Endometrium (tissue), 2 donors: ENCODE data around the gene WDR31.
"Not testable (repeated sequence)": the region's sequence is repeated elsewhere in the genome, so short reads cannot be mapped to it uniquely, and the experiment has no call there.

ENCODE experiments used
- FAIRE-seq: peaks from 2 replicates; lab custom pipeline; 2012; peaks lifted over from hg19 to GRCh38; lab: Jason Lieb, UNC
- donor health status: control.
- donor health status: control.

WDR31 gene

DNA sequence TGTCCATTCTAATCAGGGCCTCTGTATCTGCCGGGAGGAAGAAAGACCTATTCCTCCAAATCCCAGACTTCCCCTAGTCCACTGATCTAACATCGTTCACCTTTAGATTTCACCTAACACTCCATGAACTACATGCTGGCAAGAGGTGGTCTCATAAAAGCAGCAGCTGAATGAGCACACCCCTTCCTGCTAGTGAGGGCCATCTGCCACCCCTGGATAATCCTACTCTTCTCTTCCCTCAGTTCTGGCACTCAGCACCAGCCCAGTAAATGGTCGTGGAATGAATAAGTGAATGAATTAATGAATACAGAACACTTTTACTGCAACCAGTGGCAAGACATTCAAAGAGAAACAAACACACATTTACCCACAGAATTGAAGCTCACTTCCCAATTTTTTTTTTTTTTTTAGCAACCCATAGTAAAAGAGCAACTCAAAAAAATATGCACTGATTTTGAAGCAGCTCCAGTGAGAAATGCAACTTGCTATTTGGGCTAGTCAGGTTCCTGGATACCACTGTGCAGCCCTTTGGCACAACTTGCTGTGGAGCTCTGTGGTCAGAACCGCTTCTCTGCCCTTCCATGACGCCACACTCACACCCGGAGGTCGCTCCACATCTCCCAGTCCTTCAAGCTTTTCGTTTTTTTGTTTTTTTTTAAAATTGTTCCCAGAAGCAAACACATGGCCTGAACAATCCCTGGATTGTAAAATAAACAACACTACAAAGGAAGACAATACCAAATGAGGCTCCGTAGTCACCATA is 43.1 kb downstream of the WDR31 start:
- no peak for FAIRE-seq

DNA sequence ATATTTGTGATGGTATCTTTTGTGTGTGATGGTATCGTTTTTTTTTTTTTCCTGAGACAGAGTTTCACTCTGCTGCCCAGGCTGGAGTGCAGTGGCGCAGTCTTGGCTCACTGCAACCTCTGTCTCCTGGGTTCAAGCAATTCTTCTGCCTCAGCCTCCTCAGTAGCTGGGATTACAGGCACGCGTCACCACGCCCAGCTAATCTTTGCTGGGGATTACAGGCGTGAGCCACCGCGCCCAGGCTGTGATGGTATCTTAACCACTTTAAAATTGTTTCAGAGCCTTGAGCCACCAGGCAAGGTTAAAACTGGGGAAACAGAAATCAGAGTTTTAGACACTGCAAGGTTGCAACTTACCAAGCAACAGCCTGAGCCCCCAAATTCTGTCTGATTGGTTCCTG is 43.8 kb downstream of the WDR31 start:
- not testable (repeated sequence) for FAIRE-seq

DNA sequence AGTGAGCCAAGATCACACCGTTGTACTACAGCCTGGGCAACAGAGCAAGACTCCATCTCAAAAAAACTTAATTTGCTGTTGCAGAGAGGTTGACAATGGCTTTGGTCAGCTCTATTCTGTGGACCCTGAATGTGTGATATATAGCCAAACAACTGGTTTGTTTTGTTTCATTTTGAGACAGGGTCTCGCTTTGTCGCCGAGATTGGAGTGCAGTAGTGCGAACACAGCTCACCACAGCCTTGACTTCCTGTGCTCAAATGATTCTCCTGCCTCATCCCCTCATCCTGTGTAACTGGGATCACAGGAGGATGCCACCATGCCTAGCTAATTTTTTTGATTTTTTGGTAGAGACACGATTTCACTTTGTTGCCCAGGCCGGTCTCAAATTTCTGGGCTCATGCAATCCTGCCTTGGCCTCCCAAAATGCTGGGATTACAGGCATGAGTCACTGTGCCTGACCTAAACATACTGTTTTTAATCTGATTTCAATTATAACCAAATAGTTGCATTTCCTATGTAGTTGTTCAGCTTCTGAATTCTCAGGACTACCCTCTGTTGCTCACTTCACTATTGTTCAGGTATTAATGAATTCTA is 46.7 kb downstream of the WDR31 start:
- no peak for FAIRE-seq

DNA sequence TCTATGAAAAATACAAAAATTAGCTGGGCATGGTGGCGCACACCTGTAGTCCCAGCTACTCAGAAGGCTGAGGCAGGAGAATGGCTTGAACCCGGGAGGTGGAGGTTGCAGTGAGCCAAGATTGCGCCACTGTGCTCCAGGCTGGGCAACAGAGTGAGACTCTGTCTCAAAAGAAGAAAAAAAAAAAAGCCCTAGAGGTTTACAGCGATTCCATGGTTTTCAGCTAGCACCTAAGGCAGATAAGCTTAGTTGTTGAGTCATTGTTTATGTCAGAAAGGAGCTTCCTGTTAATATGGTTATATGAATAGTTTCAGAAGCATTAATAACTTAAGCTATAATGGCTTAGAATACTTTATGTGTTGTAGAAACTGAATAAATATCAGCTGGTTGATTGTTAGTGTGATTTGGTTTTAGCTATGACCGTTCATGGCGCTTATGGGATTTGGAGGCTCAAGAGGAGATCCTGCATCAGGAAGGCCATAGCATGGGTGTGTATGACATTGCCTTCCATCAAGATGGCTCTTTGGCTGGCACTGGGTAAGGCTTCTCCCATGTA is 49.9 kb downstream of the WDR31 start:
- FAIRE-seq, result no peak

DNA sequence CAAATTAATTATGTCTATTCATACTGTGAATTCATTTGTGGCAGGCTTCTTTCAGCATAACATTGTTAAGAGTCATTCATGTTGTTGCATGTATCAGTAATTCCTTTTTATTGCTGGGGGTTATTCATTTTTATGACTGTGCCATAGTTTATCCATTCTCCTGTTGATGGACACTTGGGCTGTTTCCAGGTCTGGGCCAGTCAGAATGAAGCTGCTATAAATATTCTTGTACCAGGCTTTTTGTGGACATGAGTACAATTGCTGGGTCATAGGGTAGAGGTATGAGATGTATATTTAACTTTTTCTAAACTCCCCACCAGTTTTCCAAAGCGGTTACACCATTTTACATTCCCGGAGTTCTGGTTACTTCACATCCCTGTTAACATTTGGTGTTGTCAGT is 51.0 kb downstream of the WDR31 start:
- no peak for FAIRE-seq

DNA sequence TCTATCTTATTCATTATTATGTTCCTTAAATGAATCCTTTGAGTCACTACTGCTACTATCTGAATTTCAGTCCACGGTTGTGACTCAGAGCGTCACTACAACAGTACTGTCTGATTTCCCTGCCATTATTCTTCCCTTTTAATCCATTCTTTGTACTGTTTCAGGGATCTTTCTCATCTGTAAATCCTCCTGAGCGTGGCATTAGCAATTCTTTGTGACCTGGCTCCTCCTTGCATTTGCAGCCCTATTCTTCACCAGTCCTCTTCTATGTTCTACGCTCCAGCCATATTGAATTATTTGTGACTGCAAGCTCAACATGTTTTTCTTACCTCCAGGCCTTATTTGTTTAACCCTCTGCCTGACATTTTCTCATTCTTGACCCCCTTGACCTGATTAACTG is 58.7 kb downstream of the WDR31 start:
- FAIRE-seq, result no peak

DNA sequence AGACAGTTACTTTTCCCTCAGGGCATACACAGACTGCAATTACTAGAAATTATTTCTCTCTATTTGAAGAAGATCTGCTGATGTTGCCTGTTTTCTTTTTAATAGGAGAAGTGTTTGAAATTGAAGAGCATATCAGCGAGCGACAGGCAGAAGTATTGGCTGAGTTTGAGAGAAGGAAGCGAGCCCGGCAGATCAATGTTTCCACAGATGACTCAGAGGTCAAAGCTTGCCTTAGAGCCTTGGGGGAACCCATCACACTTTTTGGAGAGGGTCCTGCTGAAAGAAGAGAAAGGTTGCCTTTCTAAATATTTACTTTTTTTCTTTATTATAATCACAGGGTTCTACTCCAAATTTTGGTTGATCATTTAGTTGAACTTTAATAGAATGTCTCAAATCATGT is 61.2 kb downstream of the WDR31 start:
- no peak for FAIRE-seq

DNA sequence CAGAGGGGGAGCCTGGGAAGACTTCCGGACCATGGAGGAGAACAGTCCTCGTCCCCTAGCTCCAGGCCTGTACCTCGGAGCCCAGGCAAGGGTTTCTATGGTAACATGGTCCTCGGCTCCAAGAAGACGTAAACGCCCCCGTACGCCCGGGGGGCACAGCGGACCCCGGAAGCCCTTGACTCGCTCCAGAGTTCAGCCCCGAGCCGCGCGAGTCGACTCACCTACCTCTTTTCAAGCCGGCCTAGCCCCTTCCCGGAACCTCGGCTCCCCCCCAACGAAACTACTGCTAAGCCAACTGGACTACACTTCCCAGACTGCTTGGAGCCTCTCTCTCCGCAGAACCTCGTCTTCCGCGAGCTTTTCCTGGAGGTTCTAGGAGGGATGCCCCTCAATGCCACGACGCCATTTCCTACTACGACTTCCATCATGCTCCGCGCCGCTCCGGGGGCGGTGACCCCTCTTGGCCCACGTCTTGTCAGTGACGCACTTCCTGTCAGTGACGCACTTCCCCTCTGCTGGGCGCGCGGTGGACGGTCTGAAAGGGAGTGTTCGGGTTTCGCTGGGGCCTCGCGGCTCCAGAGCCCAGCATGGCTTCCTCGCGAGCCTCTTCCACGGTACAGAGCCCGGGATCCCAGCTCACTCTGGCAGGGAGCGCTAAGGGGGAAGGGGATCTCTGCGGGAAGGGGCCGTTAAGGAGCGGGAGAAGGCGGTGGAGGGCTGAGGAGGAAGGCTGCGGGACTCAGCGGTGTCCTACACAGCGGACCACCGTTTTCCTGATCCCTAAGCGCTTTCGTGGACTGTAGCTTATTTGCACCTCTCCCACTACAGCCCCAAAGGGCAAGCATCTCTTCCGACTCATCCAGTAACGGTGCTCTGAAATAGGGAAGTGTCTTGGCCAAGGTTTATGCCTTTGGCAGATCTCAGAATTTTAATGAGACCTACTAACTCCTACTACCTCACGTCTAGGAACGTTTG is 64.6 kb downstream of the WDR31 start, which contains the start of the genes CDC26 and PRPF4:
CDC26 (minus strand) TSS at position 416 of the 975 bp plus-strand sequence. CDS start 3,065 bp downstream, outside the sequence.
PRPF4 (plus strand) TSS at position 502 of the 975 bp plus-strand sequence; CDS start at position 588, 86 bp downstream.
- peak; percentile 94 for FAIRE-seq

DNA sequence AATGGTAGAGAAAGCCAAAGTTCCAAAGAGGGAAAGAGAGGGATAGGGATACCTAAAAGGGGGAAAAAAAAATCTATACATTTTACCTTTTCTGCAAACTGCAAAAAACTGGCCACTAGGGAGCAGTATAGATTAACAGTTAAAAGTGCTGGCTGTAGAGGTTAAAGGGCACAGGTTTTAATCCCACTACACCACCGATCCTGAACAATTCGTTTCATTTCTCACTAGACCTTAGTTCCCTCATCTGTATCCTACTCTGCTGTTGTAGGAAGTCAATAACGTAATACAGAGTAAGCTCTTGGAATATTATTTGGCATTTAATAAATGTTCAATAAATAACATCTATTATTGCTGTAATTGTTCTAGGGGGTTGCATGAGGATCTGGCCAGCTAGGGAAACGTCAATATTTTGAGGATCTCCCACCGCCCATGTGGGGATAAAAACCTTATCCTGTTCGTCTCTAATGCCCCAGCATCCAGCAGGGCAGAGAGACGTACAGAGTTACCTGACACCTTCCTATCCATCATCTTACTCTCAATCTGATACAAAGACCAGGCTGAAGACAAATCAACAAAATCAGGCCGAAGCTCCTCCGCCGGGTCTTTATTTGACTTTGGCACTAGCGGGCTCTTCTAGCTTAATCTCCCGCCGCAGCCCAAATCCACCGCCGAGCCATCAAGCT is 65.5 kb downstream of the WDR31 start:
- FAIRE-seq, result no peak

DNA sequence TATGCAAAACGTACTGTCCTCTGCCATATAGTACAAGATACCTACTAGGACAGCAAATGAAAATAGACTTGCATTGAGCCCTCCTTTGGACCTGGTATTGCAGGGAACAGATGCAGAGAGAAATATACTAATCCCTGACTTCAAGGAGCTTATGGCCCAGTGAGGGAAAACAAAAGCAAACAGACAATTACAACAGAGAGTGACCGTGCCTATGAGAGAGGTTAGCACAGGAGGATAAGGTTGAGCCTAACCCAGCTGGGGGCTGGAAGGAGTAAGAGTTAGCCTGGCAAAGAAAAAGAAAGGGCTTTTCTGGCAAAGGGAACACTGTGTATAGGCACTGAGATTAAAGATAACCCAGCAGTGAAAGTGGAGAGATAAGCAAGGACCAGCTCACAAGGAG is 70.2 kb downstream of the WDR31 start:
- FAIRE-seq, result no peak

DNA sequence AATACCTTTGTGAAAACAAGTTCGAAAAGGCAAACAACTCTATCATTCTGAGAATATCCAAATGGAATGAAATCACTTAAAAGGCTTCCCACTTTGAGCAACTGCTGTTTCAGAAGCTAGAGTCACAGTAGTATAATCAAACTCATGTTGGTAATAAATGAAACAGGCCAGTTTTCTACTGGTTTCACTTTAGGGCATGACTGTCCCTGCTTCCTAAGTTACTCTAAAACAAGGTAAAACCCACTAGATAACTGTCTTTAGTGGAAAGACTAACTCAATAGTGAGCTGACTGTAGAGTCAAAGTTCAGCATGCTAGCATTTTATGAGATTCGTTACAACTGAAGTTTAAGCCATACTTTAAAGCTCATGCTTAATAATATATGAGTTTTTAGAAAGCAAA is 70.7 kb downstream of the WDR31 start:
- no peak for FAIRE-seq

DNA sequence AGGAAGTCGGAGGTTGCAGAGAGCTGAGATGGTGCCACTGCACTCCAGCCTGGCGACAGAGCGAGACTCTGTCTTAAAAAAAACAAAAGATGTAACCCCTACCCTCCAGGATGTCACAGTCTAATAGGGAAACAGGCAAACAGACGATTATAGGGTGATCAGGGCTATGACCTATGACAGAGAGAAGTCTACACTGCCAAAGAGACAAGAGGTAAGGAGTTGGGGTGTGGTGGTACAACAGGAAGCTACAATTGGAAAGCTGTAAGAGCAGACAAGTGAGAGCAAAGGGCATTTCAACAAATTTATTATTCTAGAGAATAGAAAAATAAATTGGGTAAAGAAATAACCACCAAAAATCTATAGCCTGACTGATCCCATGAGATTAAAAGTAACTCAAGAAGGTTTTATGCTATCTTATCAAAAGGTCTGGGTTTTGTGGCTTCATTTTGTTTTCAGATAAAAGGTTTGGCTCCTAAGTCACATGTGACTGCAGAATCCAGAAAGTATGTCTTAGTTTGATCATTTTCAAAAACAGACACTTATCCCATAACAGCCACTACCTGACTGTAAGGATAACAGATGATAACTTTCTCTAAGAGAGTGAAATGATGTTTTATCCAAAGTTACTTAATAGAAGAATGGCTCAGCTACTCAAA is 72.0 kb downstream of the WDR31 start:
- no peak for FAIRE-seq

DNA sequence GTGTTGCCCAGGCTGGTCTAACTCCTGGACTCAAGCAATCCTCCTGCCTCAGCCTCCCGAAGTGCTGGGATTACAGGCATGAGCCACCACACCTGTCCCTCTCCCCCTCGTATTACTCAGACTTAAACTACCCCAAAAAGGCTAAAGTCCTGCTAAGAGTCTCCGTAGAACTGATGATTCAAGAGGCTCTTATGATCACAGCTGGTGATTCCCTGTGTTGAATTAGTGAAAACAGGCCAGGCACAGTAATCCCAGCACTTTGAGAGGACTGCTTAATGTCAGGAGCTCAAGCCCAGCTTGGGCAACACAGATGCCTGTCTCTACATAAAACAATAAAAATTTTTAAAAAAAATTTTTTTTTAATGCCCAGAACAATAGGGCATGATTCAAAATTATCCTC is 73.9 kb downstream of the WDR31 start:
- no peak for FAIRE-seq
